Neural cell (in vitro differentiated cells): ENCODE data around the gene SIRPB1. TPM values are rescaled to one million over a fixed set of nuclear protein-coding genes. Genes with fewer than 3 reads are reported as not detected.

Source experiments
- H2AFZ ChIP-seq: fragments of 200-600, 300-800 bp; sonication (generic), shearing (Covaris generic); 2 replicates; pipeline ENCODE4 v1.6.0; 2014; ENCODE audit warnings: low read depth, mild to moderate bottlenecking, antibody characterized with exemption, low read length, moderate library complexity
- H3F3A ChIP-seq: fragments of 200-600 bp; shearing (Covaris generic); 2 replicates; pipeline ENCODE4 v1.6.1; 2016; ENCODE audit warnings: mild to moderate bottlenecking, moderate library complexity, mixed read lengths, antibody characterized with exemption, low read length; ENCODE audit not compliant: insufficient read depth, poor library complexity, severe bottlenecking
- H3K27ac ChIP-seq: fragments of 200-600, 300-800 bp; sonication (generic), shearing (Covaris generic); 2 replicates; pipeline ENCODE4 v1.5.1; 2014; ENCODE audit warnings: mild to moderate bottlenecking, low read length, moderate library complexity
- H3K27me3 ChIP-seq: fragments of 300-800, 200-600 bp; sonication (generic), shearing (Covaris generic); 2 replicates; pipeline ENCODE4 v1.6.0; 2014; ENCODE audit warnings: mild to moderate bottlenecking, low read depth, low read length, moderate library complexity; ENCODE audit not compliant: insufficient read depth
- H3K36me3 ChIP-seq: fragments of 300-800, 200-600 bp; sonication (generic), shearing (Covaris generic); 2 replicates; pipeline ENCODE4 v1.5.1; 2014; ENCODE audit warnings: mild to moderate bottlenecking, antibody characterized with exemption, low read length, moderate library complexity; ENCODE audit not compliant: insufficient read depth
- H3K4me2 ChIP-seq: fragments of 300-800, 200-600 bp; sonication (generic), shearing (Covaris generic); 2 replicates; pipeline ENCODE4 v1.6.0; 2014; ENCODE audit warnings: mild to moderate bottlenecking, low read length
- H3K4me3 ChIP-seq: fragments of 300-800, 200-600 bp; sonication (generic), shearing (Covaris generic); 2 replicates; pipeline ENCODE4 v1.5.1; 2014; ENCODE audit warnings: mild to moderate bottlenecking, low read length, moderate library complexity
- H3K79me2 ChIP-seq: fragments of 200-600 bp; shearing (Covaris generic); replicated peaks from 2 replicates; pipeline ENCODE4 v1.6.0; 2014; ENCODE audit warnings: mild to moderate bottlenecking, low read length, moderate library complexity; ENCODE audit not compliant: insufficient read depth
- H3K9ac ChIP-seq: fragments of 300-800, 200-600 bp; sonication (generic), shearing (Covaris generic); 2 replicates; pipeline ENCODE4 v1.6.1; 2016; ENCODE audit warnings: mild to moderate bottlenecking, low read length, mixed read lengths
- H3K9me2 ChIP-seq: fragments of 200-600 bp; shearing (Covaris generic); 2 replicates; pipeline ENCODE4 v1.6.1; 2016; ENCODE audit warnings: mild to moderate bottlenecking, low read length, mixed read lengths; ENCODE audit not compliant: insufficient read depth
- H3K9me3 ChIP-seq: fragments of 200-600, 300-800 bp; sonication (generic), shearing (Covaris generic); 2 replicates; pipeline ENCODE4 v1.6.1; 2016; ENCODE audit warnings: mild to moderate bottlenecking, mixed run types, low read length, moderate library complexity, mixed read lengths
- H4K20me1 ChIP-seq: fragments of 200-600 bp; shearing (Covaris generic); 2 replicates; pipeline ENCODE4 v1.6.1; 2016; ENCODE audit warnings: mild to moderate bottlenecking, mixed run types; ENCODE audit not compliant: insufficient read depth
- CTCF ChIP-seq: fragments of 450-650 bp; IDR thresholded peaks from 2 replicates; pipeline ENCODE4 v1.5.1; 2014; ENCODE audit warnings: antibody characterized with exemption, mild to moderate bottlenecking, moderate library complexity; ENCODE audit not compliant: poor library complexity, severe bottlenecking
- EP300 ChIP-seq: fragments of 450-650 bp; conservative IDR thresholded peaks from 2 replicates; pipeline ENCODE4 v1.6.1; 2014; ENCODE audit warnings: antibody characterized with exemption, mild to moderate bottlenecking, moderate library complexity; ENCODE audit not compliant: poor library complexity, severe bottlenecking
- EZH2 ChIP-seq: fragments of 200-600, 300-800 bp; shearing (Covaris generic), sonication (generic); IDR thresholded peaks from 2 replicates; pipeline ENCODE4 v1.6.1; 2014; ENCODE audit warnings: antibody characterized with exemption, low read length, borderline replicate concordance, mild to moderate bottlenecking; ENCODE audit not compliant: insufficient read depth, poor library complexity, severe bottlenecking
- MXI1 ChIP-seq: fragments of 450-650 bp; conservative IDR thresholded peaks from 2 replicates; pipeline ENCODE4 v1.6.1; 2014; ENCODE audit warnings: antibody characterized with exemption, mild to moderate bottlenecking; ENCODE audit not compliant: poor library complexity, severe bottlenecking
- POLR2AphosphoS5 ChIP-seq: IDR thresholded peaks from 2 replicates; pipeline ENCODE4 v1.6.1; 2012
- RAD21 ChIP-seq: fragments of 450-650 bp; conservative IDR thresholded peaks from 2 replicates; pipeline ENCODE4 v1.6.1; 2014; ENCODE audit warnings: antibody characterized with exemption, mild to moderate bottlenecking, moderate library complexity
- SMC3 ChIP-seq: fragments of 450-650 bp; conservative IDR thresholded peaks from 2 replicates; pipeline ENCODE4 v1.6.1; 2014; ENCODE audit warnings: antibody characterized with exemption, mild to moderate bottlenecking, moderate library complexity; ENCODE audit not compliant: poor library complexity
- TAF1 ChIP-seq: IDR thresholded peaks from 2 replicates; pipeline ENCODE4 v1.6.1; 2012; ENCODE audit warnings: low read depth
- polyA plus RNA-seq: library from polyadenylated mRNA; depleted of rRNA; stranded (reverse); fragments of >200 nt; gene quantifications from 2 replicates; pipeline ENCODE4 v1.2.3, GENCODE V29; 2014
- TF ChIP-seq, protein P1 (sequence below): IDR thresholded peaks from 2 replicates; pipeline ENCODE4 v1.6.1; 2012; ENCODE audit warnings: borderline replicate concordance

The SIRPB1 gene
- polyA plus RNA-seq, 1 donor from 2014 or later: 0.20 TPM

DNA sequence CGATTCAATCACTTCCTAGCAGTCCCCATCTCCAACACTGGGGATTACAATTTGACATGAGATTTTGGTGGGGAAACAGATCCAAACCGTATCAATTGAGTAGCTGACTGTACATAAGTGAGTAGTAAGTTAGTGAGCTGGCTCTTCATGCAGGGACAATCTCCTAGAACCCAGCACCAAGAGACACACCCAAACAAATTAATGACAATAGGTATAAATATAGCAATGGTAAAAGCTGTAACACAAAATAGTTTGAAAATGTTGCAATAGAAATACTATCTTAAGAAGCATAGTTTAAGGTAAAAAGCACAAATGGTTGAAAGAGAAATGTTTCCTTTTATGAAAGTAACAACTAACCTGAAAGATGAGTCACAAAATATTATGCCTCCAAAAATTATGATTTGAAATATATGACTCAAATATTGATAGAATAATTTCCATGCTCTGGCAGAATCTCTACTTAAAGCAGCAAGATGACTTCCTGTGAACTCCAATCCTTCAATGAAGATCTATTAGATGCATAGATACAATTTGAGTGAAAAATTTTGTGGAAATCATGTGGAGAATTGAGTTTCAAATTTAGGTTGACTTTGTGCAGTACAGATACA lies 5.4 kb upstream of the SIRPB1 start:
- no peaks in the 10 kb centered on the region for H3K79me2 ChIP-seq
- H3K4me2 ChIP-seq: no peak overlapping the region
- H3K9me3 ChIP-seq: no peaks in the 10 kb centered on the region
- no peak overlapping the region for H2AFZ ChIP-seq
- H3K9me2 ChIP-seq: no peaks in the 10 kb centered on the region
- no peaks in the 10 kb centered on the region for H3F3A ChIP-seq
- H3K27me3 ChIP-seq: no peaks in the 10 kb centered on the region
- H3K9ac ChIP-seq: no peak overlapping the region
- no peaks in the 10 kb centered on the region for H4K20me1 ChIP-seq
- no peak for TF ChIP-seq EP300
- TF ChIP-seq MXI1: no peak
- TF ChIP-seq TAF1: no peak
- TF ChIP-seq, protein P1, sequence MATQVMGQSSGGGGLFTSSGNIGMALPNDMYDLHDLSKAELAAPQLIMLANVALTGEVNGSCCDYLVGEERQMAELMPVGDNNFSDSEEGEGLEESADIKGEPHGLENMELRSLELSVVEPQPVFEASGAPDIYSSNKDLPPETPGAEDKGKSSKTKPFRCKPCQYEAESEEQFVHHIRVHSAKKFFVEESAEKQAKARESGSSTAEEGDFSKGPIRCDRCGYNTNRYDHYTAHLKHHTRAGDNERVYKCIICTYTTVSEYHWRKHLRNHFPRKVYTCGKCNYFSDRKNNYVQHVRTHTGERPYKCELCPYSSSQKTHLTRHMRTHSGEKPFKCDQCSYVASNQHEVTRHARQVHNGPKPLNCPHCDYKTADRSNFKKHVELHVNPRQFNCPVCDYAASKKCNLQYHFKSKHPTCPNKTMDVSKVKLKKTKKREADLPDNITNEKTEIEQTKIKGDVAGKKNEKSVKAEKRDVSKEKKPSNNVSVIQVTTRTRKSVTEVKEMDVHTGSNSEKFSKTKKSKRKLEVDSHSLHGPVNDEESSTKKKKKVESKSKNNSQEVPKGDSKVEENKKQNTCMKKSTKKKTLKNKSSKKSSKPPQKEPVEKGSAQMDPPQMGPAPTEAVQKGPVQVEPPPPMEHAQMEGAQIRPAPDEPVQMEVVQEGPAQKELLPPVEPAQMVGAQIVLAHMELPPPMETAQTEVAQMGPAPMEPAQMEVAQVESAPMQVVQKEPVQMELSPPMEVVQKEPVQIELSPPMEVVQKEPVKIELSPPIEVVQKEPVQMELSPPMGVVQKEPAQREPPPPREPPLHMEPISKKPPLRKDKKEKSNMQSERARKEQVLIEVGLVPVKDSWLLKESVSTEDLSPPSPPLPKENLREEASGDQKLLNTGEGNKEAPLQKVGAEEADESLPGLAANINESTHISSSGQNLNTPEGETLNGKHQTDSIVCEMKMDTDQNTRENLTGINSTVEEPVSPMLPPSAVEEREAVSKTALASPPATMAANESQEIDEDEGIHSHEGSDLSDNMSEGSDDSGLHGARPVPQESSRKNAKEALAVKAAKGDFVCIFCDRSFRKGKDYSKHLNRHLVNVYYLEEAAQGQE: no peak
- no peak for TF ChIP-seq EZH2
- TF ChIP-seq SMC3: no peak
- TF ChIP-seq POLR2AphosphoS5: no peak
- no peak for TF ChIP-seq RAD21
- H3K27ac ChIP-seq: no peak overlapping the region
- no peak overlapping the region for H3K4me3 ChIP-seq
- no peaks in the 10 kb centered on the region for H3K36me3 ChIP-seq

DNA sequence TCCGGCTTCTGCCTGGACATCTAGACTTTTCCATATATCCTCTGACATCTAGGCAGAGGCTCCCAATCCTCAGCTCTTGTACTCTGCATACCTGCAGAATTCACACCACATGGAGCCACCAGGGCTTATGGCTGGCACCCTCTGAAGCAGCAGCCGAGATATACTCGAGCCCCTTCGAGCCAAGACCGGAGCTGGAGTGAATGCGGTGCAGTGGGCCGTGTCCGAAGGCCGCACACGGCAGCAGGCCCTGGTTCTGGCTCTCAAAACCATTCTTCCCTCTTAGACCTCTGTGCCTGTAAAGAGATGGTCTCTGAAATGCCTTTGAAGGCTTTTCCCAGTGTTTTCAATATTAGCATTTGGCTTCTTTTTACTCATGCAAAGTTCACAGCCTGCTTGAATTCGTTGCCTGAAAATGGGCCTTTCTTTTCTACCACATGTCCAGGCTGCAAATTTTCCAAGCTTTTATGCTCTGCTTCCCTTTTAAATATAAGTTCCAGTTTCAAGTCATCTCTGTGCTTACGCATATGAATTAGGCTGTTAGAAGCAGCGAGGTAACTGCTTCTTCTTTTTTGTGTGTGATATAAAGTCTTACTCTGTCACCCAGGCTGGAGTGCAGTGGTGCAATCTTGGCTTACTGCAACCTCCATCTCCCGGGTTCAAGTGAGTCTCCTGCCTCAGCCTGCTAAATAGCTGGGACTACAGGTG lies 3.8 kb upstream of the SIRPB1 start:
- Histone ChIP-seq H3K36me3 (no peaks in the 10 kb centered on the region), H3K4me2 (no peak overlapping the region)
- TF ChIP-seq EP300 (no peak), POLR2AphosphoS5 (no peak), RAD21 (no peak), SMC3 (no peak), TAF1 (no peak), CTCF (no peak), EZH2 (no peak), MXI1 (no peak)
- TF ChIP-seq, protein P1: no peak

More for the DNA sequence above, 3.8 kb upstream of the SIRPB1 start:
- Histone ChIP-seq H3F3A (no peaks in the 10 kb centered on the region), H3K79me2 (no peaks in the 10 kb centered on the region), H3K9ac (no peak overlapping the region), H3K27ac (no peak overlapping the region), H3K9me3 (no peaks in the 10 kb centered on the region), H3K4me3 (no peak overlapping the region), H2AFZ (no peak overlapping the region), H3K9me2 (no peaks in the 10 kb centered on the region), H3K27me3 (no peaks in the 10 kb centered on the region), H4K20me1 (no peaks in the 10 kb centered on the region)
